ENCODE data around the gene METTL23.

Gene METTL23

DNA sequence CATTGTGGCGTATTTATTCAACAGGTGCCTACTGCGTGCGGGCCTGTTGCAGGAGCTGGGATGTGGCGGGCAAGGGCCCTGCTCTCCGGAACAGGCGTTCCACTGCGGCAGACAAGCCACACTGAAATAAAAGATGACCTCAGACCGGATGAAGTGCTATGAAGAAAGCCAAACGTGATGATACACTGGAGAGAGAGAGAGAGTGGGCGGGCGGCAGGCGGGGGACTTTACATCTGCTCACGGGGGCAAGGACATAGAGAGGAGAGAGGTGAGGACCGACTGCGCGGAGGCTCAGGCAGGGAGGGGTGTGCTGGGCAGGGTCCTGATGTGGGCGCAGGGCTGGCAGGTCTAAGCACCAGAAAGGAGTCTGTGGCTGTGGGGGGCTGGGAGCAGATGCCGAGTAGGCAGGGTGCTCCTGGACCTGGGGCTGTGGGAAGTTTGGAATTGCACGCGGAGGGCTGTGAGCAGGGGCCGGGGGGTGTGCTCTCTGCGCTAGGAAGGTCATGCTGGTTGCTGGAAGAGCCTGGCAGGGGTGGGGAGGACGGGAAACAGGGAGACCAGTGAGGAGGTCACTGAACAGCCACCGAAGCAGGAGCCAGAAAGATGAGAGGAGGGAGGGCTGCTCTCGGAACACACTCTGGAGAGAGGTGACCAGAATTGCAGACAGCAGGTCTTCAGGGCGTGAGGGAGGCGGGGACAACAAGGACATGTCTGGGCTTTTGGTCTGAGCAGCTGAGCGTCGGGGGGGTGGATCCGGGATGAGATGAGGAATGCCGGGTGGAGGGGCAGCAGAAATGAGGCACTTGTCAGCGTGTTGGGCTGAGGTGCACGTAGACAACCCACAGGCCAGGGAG, 25.8 kb upstream of the METTL23 start:
- peak; percentile 62; the same call in 1 of the 2 replicates for TF ChIP-seq POLR2AphosphoS5 (IDR thresholded peaks at IDR 0.05; ENCODE audit: low read depth, low read length)
- peak; percentile 57; the same call in 1 of the 2 replicates for TF ChIP-seq SIN3A (IDR thresholded peaks at IDR 0.05; ENCODE audit: borderline replicate concordance, insufficient read depth, low read length)
- no peak; a peak in 1 of 4 replicates for TF ChIP-seq REST (IDR thresholded peaks at IDR 0.05; ENCODE audit: insufficient read depth in 1 of 2, low read depth in 2 of 2, low read length in 2 of 2)
- TF ChIP-seq TAF1 (IDR thresholded peaks at IDR 0.05; ENCODE audit: borderline replicate concordance, insufficient read depth, low read length) = no peak
- TF ChIP-seq FOXP2 (optimal IDR thresholded peaks at IDR 0.05; ENCODE audit: borderline replicate concordance, extremely low read depth, extremely low read length, insufficient read depth) = peak; percentile 38

GRCh38 chr17:76701471-76701967, 25.1 kb upstream of the METTL23 start:
- TF ChIP-seq POLR2AphosphoS5 (IDR thresholded peaks at IDR 0.05; ENCODE audit: low read depth, low read length) (no peak), TAF1 (IDR thresholded peaks at IDR 0.05; ENCODE audit: borderline replicate concordance, insufficient read depth, low read length) (no peak), SIN3A (IDR thresholded peaks at IDR 0.05; ENCODE audit: borderline replicate concordance, insufficient read depth, low read length) (no peak), FOXP2 (optimal IDR thresholded peaks at IDR 0.05; ENCODE audit: borderline replicate concordance, extremely low read depth, extremely low read length, insufficient read depth) (no peak), REST (IDR thresholded peaks at IDR 0.05; ENCODE audit: insufficient read depth in 1 of 2, low read depth in 2 of 2, low read length in 2 of 2) (no peak)

- TF ChIP-seq TAF1 (IDR thresholded peaks at IDR 0.05; ENCODE audit: borderline replicate concordance, insufficient read depth, low read length) = no peak
- no peak for TF ChIP-seq POLR2AphosphoS5 (IDR thresholded peaks at IDR 0.05; ENCODE audit: low read depth, low read length)
- no peak for TF ChIP-seq REST (IDR thresholded peaks at IDR 0.05; ENCODE audit: insufficient read depth in 1 of 2, low read depth in 2 of 2, low read length in 2 of 2)
- no peak for TF ChIP-seq FOXP2 (optimal IDR thresholded peaks at IDR 0.05; ENCODE audit: borderline replicate concordance, extremely low read depth, extremely low read length, insufficient read depth)
- no peak for TF ChIP-seq SIN3A (IDR thresholded peaks at IDR 0.05; ENCODE audit: borderline replicate concordance, insufficient read depth, low read length)
These were observed 24.6 kb upstream of the METTL23 start for GRCh38 chr17:76702076-76702475.

- TF ChIP-seq FOXP2 (optimal IDR thresholded peaks at IDR 0.05; ENCODE audit: borderline replicate concordance, extremely low read depth, extremely low read length, insufficient read depth) (no peak), SIN3A (IDR thresholded peaks at IDR 0.05; ENCODE audit: borderline replicate concordance, insufficient read depth, low read length) (no peak), POLR2AphosphoS5 (IDR thresholded peaks at IDR 0.05; ENCODE audit: low read depth, low read length) (no peak), REST (IDR thresholded peaks at IDR 0.05; ENCODE audit: insufficient read depth in 1 of 2, low read depth in 2 of 2, low read length in 2 of 2) (no peak), TAF1 (IDR thresholded peaks at IDR 0.05; ENCODE audit: borderline replicate concordance, insufficient read depth, low read length) (no peak)
These were observed 23.6 kb upstream of the METTL23 start for GRCh38 chr17:76702941-76703637.

Measured in PFSK-1 (cell line).